ENCODE results near the gene SYT1.

Gene SYT1

GRCh38 chr12:79407671-79408622 lies 543.4 kb downstream of the SYT1 start:
- H3K9me3 ChIP-seq (ENCODE audit: control insufficient read depth, insufficient read depth, low read length) = no peaks in the 10 kb centered on the region
- H3K27me3 ChIP-seq (ENCODE audit: control insufficient read depth, insufficient read depth, low read length) = no peaks in the 10 kb centered on the region
- DNase-seq (ENCODE audit: low read depth, low spot score) = peak; percentile 55
- no CpG with 5 or more reads among the region's 6 CpGs for WGBS (ENCODE audit: insufficient coverage, insufficient read length)
- no peak overlapping the region for H3K27ac ChIP-seq (ENCODE audit: low read length)
- H3K4me1 ChIP-seq (ENCODE audit: control insufficient read depth, insufficient read depth, low read length) = peaks cover 3% of the 10 kb centered on the region; the same call in 1 of the 2 replicates
- H3K36me3 ChIP-seq (ENCODE audit: control insufficient read depth, insufficient read depth, low read length) = no peaks in the 10 kb centered on the region
- no peak overlapping the region for H3K4me3 ChIP-seq (ENCODE audit: low read length)

- DNase-seq (ENCODE audit: low read depth, low spot score) = no peak
- peaks cover 3% of the 10 kb centered on the region; the same call in 1 of the 2 replicates for H3K4me1 ChIP-seq (ENCODE audit: control insufficient read depth, insufficient read depth, low read length)
- H3K27ac ChIP-seq (ENCODE audit: low read length) = no peak overlapping the region
These were observed 544.1 kb downstream of the SYT1 start for GRCh38 chr12:79408689-79409088.

GRCh38 chr12:79409562-79409961 lies 545.0 kb downstream of the SYT1 start:
- Histone ChIP-seq H3K27ac (ENCODE audit: low read length) (no peak overlapping the region), H3K27me3 (ENCODE audit: control insufficient read depth, insufficient read depth, low read length) (no peaks in the 10 kb centered on the region), H3K4me3 (ENCODE audit: low read length) (no peak overlapping the region), H3K9me3 (ENCODE audit: control insufficient read depth, insufficient read depth, low read length) (no peaks in the 10 kb centered on the region), H3K4me1 (ENCODE audit: control insufficient read depth, insufficient read depth, low read length) (peaks cover 3% of the 10 kb centered on the region; the same call in 1 of the 2 replicates), H3K36me3 (ENCODE audit: control insufficient read depth, insufficient read depth, low read length) (no peaks in the 10 kb centered on the region)
- WGBS (ENCODE audit: insufficient coverage, insufficient read length) = no CpG with 5 or more reads among the region's 2 CpGs
- DNase-seq (ENCODE audit: low read depth, low spot score) = no peak

More at GRCh38 chr12:79408689-79409088, 544.1 kb downstream of the SYT1 start:
- H3K36me3 ChIP-seq (ENCODE audit: control insufficient read depth, insufficient read depth, low read length) = no peaks in the 10 kb centered on the region
- H3K27me3 ChIP-seq (ENCODE audit: control insufficient read depth, insufficient read depth, low read length) = no peaks in the 10 kb centered on the region
- H3K9me3 ChIP-seq (ENCODE audit: control insufficient read depth, insufficient read depth, low read length) = no peaks in the 10 kb centered on the region
- WGBS (ENCODE audit: insufficient coverage, insufficient read length) = no CpG with 5 or more reads among the region's 3 CpGs
- no peak overlapping the region for H3K4me3 ChIP-seq (ENCODE audit: low read length)

GRCh38 chr12:79411791-79412190 lies 547.2 kb downstream of the SYT1 start:
- no peak for DNase-seq (ENCODE audit: low read depth, low spot score)
- Histone ChIP-seq H3K4me1 (ENCODE audit: control insufficient read depth, insufficient read depth, low read length) (peaks cover 7% of the 10 kb centered on the region; the same call in 1 of the 2 replicates), H3K27ac (ENCODE audit: low read length) (no peak overlapping the region), H3K9me3 (ENCODE audit: control insufficient read depth, insufficient read depth, low read length) (no peaks in the 10 kb centered on the region), H3K27me3 (ENCODE audit: control insufficient read depth, insufficient read depth, low read length) (no peaks in the 10 kb centered on the region), H3K36me3 (ENCODE audit: control insufficient read depth, insufficient read depth, low read length) (no peaks in the 10 kb centered on the region), H3K4me3 (ENCODE audit: low read length) (no peak overlapping the region)
- WGBS (ENCODE audit: insufficient coverage, insufficient read length) = no CpG with 5 or more reads among the region's 3 CpGs

GRCh38 chr12:79413796-79414195 lies 549.2 kb downstream of the SYT1 start:
- Histone ChIP-seq H3K36me3 (ENCODE audit: control insufficient read depth, insufficient read depth, low read length) (no peaks in the 10 kb centered on the region), H3K9me3 (ENCODE audit: control insufficient read depth, insufficient read depth, low read length) (no peaks in the 10 kb centered on the region), H3K4me3 (ENCODE audit: low read length) (no peak overlapping the region), H3K4me1 (ENCODE audit: control insufficient read depth, insufficient read depth, low read length) (peaks cover 6% of the 10 kb centered on the region; the same call in 1 of the 2 replicates), H3K27me3 (ENCODE audit: control insufficient read depth, insufficient read depth, low read length) (no peaks in the 10 kb centered on the region), H3K27ac (ENCODE audit: low read length) (no peak overlapping the region)
- DNase-seq (ENCODE audit: low read depth, low spot score) = no peak

GRCh38 chr12:79414252-79414651 lies 549.7 kb downstream of the SYT1 start:
- Histone ChIP-seq H3K9me3 (ENCODE audit: control insufficient read depth, insufficient read depth, low read length) (no peaks in the 10 kb centered on the region), H3K4me1 (ENCODE audit: control insufficient read depth, insufficient read depth, low read length) (peaks cover 6% of the 10 kb centered on the region; the same call in 1 of the 2 replicates), H3K27me3 (ENCODE audit: control insufficient read depth, insufficient read depth, low read length) (no peaks in the 10 kb centered on the region), H3K36me3 (ENCODE audit: control insufficient read depth, insufficient read depth, low read length) (no peaks in the 10 kb centered on the region), H3K27ac (ENCODE audit: low read length) (no peak overlapping the region), H3K4me3 (ENCODE audit: low read length) (no peak overlapping the region)
- WGBS (ENCODE audit: insufficient coverage, insufficient read length) = no CpG with 5 or more reads among the region's 2 CpGs
- no peak for DNase-seq (ENCODE audit: low read depth, low spot score)

GRCh38 chr12:79415321-79415720 lies 550.7 kb downstream of the SYT1 start:
- WGBS (ENCODE audit: insufficient coverage, insufficient read length) = no CpG with 5 or more reads among the region's 2 CpGs
- Histone ChIP-seq H3K27me3 (ENCODE audit: control insufficient read depth, insufficient read depth, low read length) (no peaks in the 10 kb centered on the region), H3K4me3 (ENCODE audit: low read length) (no peak overlapping the region), H3K36me3 (ENCODE audit: control insufficient read depth, insufficient read depth, low read length) (no peaks in the 10 kb centered on the region), H3K9me3 (ENCODE audit: control insufficient read depth, insufficient read depth, low read length) (no peaks in the 10 kb centered on the region), H3K27ac (ENCODE audit: low read length) (no peak overlapping the region), H3K4me1 (ENCODE audit: control insufficient read depth, insufficient read depth, low read length) (peaks cover 6% of the 10 kb centered on the region; the same call in 1 of the 2 replicates)
- no peak for DNase-seq (ENCODE audit: low read depth, low spot score)

- Histone ChIP-seq H3K9me3 (ENCODE audit: control insufficient read depth, insufficient read depth, low read length) (no peaks in the 10 kb centered on the region), H3K4me3 (ENCODE audit: low read length) (no peak overlapping the region), H3K27me3 (ENCODE audit: control insufficient read depth, insufficient read depth, low read length) (no peaks in the 10 kb centered on the region), H3K27ac (ENCODE audit: low read length) (no peak overlapping the region), H3K4me1 (ENCODE audit: control insufficient read depth, insufficient read depth, low read length) (peaks cover 8% of the 10 kb centered on the region; the same call in 1 of the 2 replicates), H3K36me3 (ENCODE audit: control insufficient read depth, insufficient read depth, low read length) (no peaks in the 10 kb centered on the region)
- WGBS (ENCODE audit: insufficient coverage, insufficient read length) = no CpG with 5 or more reads among the region's 5 CpGs
- DNase-seq (ENCODE audit: low read depth, low spot score) = no peak
These were observed 551.3 kb downstream of the SYT1 start for GRCh38 chr12:79415746-79416435.

- H3K27me3 ChIP-seq (ENCODE audit: control insufficient read depth, insufficient read depth, low read length) = no peaks in the 10 kb centered on the region
- no peak overlapping the region for H3K4me3 ChIP-seq (ENCODE audit: low read length)
- peaks cover 7% of the 10 kb centered on the region; the same call in 1 of the 2 replicates for H3K4me1 ChIP-seq (ENCODE audit: control insufficient read depth, insufficient read depth, low read length)
- no peak overlapping the region for H3K27ac ChIP-seq (ENCODE audit: low read length)
- H3K36me3 ChIP-seq (ENCODE audit: control insufficient read depth, insufficient read depth, low read length) = no peaks in the 10 kb centered on the region
- H3K9me3 ChIP-seq (ENCODE audit: control insufficient read depth, insufficient read depth, low read length) = no peaks in the 10 kb centered on the region
- DNase-seq (ENCODE audit: low read depth, low spot score) = peak; percentile 39
These were observed 555.6 kb downstream of the SYT1 start for GRCh38 chr12:79420146-79420618.

GRCh38 chr12:79421236-79421740 lies 556.7 kb downstream of the SYT1 start:
- H3K27ac ChIP-seq (ENCODE audit: low read length) = no peak overlapping the region

More at GRCh38 chr12:79421236-79421740, 556.7 kb downstream of the SYT1 start:
- no peaks in the 10 kb centered on the region for H3K36me3 ChIP-seq (ENCODE audit: control insufficient read depth, insufficient read depth, low read length)
- no peaks in the 10 kb centered on the region for H3K9me3 ChIP-seq (ENCODE audit: control insufficient read depth, insufficient read depth, low read length)
- DNase-seq (ENCODE audit: low read depth, low spot score) = no peak
- H3K4me3 ChIP-seq (ENCODE audit: low read length) = no peak overlapping the region
- WGBS (ENCODE audit: insufficient coverage, insufficient read length) = no CpG with 5 or more reads among the region's 1 CpG
- H3K4me1 ChIP-seq (ENCODE audit: control insufficient read depth, insufficient read depth, low read length) = peaks cover 3% of the 10 kb centered on the region; the same call in 1 of the 2 replicates
- no peaks in the 10 kb centered on the region for H3K27me3 ChIP-seq (ENCODE audit: control insufficient read depth, insufficient read depth, low read length)

Measured in iPS DF 6.9 (cell line).